Activated B cell treated with CpG ODN at 0.5 μM for 24 hours (primary cell): ENCODE measurements around the gene SMOC2. TPM values are rescaled to one million over a fixed set of nuclear protein-coding genes. Genes with fewer than 3 reads are reported as not detected.

Experiments used
- ATAC-seq: fragments of 200-7000 bp; cut with Tn5 transposase; one replicate; pipeline ENCODE4 v1.10.0; 2021; ENCODE audit warnings: low read depth, mild to moderate bottlenecking, moderate library complexity
- CTCF ChIA-PET: fragments of 350-600 bp; sonication (Branson Sonifier 250); formaldehyde crosslinking; loops from one replicate; lab custom pipeline; 2021; ENCODE audit warnings: antibody characterized with exemption; lab: Charles Lee
- POLR2A ChIA-PET: fragments of 350-600 bp; sonication (Branson Sonifier 250); formaldehyde crosslinking; loops from one replicate; lab custom pipeline; 2021; ENCODE audit warnings: antibody characterized with exemption; lab: Charles Lee
- DNase-seq: peaks from one replicate; pipeline ENCODE4 v3.0.0; 2022
- H3K27ac Mint-ChIP-seq: one replicate; pipeline ENCODE4 v1.8.0; 2020; ENCODE audit warnings: mixed read lengths
- H3K27me3 Mint-ChIP-seq: one replicate; pipeline ENCODE4 v1.8.0; 2021; ENCODE audit warnings: mixed read lengths
- H3K36me3 Mint-ChIP-seq: one replicate; pipeline ENCODE4 v1.8.0; 2021; ENCODE audit warnings: low read depth, mixed read lengths
- H3K4me1 Mint-ChIP-seq: one replicate; pipeline ENCODE4 v1.8.0; 2021; ENCODE audit warnings: mixed read lengths
- H3K4me3 Mint-ChIP-seq: one replicate; pipeline ENCODE4 v1.8.0; 2020; ENCODE audit warnings: mild to moderate bottlenecking, mixed read lengths
- H3K9me3 Mint-ChIP-seq: one replicate; pipeline ENCODE4 v1.8.0; 2020; ENCODE audit warnings: mixed read lengths
- intact Hi-C: fragments of 100-400 bp; cut with micrococcal nuclease; formaldehyde crosslinking; loops from one replicate; pipeline ENCODE4 v1.15.1; 2024
- total RNA-seq: library from RNA; stranded (reverse); gene quantifications from 2 replicates; pipeline ENCODE4 v1.2.3, GENCODE V29; 2022
- TF ChIP-seq, protein P1 (sequence below): fragments of 200-600 bp; IDR thresholded peaks from one replicate; pipeline ENCODE4 v1.8.0; 2022; ENCODE audit warnings: antibody characterized with exemption, mild to moderate bottlenecking

SMOC2 gene
- total RNA-seq, 1 donor from 2014 or later, result not detected

- no peaks in the 10 kb centered on the region for H3K36me3 Mint-ChIP-seq
- peaks cover 2% of the 10 kb centered on the region for H3K9me3 Mint-ChIP-seq
- H3K4me3 Mint-ChIP-seq, result no peak overlapping the region
- no peaks in the 10 kb centered on the region for H3K4me1 Mint-ChIP-seq
- ATAC-seq (no peak), DNase-seq (no peak)
- ChIA-PET CTCF (no interaction called here), POLR2A (no interaction called here)
- intact Hi-C loops, result no loop called here
- TF ChIP-seq, protein P1, sequence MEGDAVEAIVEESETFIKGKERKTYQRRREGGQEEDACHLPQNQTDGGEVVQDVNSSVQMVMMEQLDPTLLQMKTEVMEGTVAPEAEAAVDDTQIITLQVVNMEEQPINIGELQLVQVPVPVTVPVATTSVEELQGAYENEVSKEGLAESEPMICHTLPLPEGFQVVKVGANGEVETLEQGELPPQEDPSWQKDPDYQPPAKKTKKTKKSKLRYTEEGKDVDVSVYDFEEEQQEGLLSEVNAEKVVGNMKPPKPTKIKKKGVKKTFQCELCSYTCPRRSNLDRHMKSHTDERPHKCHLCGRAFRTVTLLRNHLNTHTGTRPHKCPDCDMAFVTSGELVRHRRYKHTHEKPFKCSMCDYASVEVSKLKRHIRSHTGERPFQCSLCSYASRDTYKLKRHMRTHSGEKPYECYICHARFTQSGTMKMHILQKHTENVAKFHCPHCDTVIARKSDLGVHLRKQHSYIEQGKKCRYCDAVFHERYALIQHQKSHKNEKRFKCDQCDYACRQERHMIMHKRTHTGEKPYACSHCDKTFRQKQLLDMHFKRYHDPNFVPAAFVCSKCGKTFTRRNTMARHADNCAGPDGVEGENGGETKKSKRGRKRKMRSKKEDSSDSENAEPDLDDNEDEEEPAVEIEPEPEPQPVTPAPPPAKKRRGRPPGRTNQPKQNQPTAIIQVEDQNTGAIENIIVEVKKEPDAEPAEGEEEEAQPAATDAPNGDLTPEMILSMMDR, result no peak
- no peaks in the 10 kb centered on the region for H3K27me3 Mint-ChIP-seq
- no peak overlapping the region for H3K27ac Mint-ChIP-seq
Observed at GRCh38 chr6:168640181-168640580, 199.2 kb downstream of the SMOC2 start.

DNA sequence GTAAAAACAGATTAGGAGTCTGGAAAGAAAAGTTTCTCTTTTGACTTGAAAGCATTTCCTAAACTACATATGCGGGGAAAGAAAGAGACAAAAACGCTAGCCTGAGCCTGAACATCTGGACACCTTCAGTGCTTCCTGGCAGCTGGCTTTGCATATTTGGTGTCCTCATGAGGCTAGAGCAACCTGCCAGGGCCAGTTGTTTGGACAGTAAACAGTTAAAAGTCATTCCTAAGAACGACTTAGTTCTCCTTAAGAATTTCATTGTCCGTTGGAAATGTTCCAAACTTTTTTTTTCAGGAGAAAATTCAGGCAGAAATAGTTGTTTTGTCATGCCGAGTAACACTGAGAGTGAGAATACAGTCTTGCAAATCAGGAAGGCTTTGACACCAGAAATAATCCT, 199.8 kb downstream of the SMOC2 start:
- ChIA-PET POLR2A (no interaction called here), CTCF (no interaction called here)
- TF ChIP-seq, protein P1, result no peak
- DNase-seq (no peak), ATAC-seq (no peak)
- Mint-ChIP-seq H3K27ac (no peak overlapping the region), H3K27me3 (no peaks in the 10 kb centered on the region), H3K4me1 (no peaks in the 10 kb centered on the region), H3K9me3 (peaks cover 2% of the 10 kb centered on the region), H3K4me3 (no peak overlapping the region), H3K36me3 (no peaks in the 10 kb centered on the region)
- intact Hi-C loops, result no loop called here

GRCh38 chr6:168641446-168641845, 200.5 kb downstream of the SMOC2 start:
- H3K36me3 Mint-ChIP-seq, result no peaks in the 10 kb centered on the region
- H3K9me3 Mint-ChIP-seq, result peaks cover 2% of the 10 kb centered on the region
- H3K27ac Mint-ChIP-seq, result no peak overlapping the region
- no peak overlapping the region for H3K4me3 Mint-ChIP-seq
- intact Hi-C loops, result no loop called here
- POLR2A ChIA-PET, result no interaction called here
- TF ChIP-seq, protein P1, result no peak
- CTCF ChIA-PET, result no interaction called here
- DNase-seq (no peak), ATAC-seq (no peak)
- H3K27me3 Mint-ChIP-seq, result no peaks in the 10 kb centered on the region
- no peaks in the 10 kb centered on the region for H3K4me1 Mint-ChIP-seq

GRCh38 chr6:168643401-168643800, 202.4 kb downstream of the SMOC2 start:
- intact Hi-C loops, result no loop called here
- Mint-ChIP-seq H3K27ac (no peak overlapping the region), H3K4me3 (no peak overlapping the region), H3K9me3 (no peaks in the 10 kb centered on the region), H3K27me3 (no peaks in the 10 kb centered on the region), H3K36me3 (no peaks in the 10 kb centered on the region), H3K4me1 (no peaks in the 10 kb centered on the region)
- ATAC-seq (no peak), DNase-seq (no peak)
- TF ChIP-seq, protein P1, result no peak
- ChIA-PET POLR2A (no interaction called here), CTCF (no interaction called here)

- Mint-ChIP-seq H3K4me1 (no peaks in the 10 kb centered on the region), H3K27me3 (no peaks in the 10 kb centered on the region), H3K27ac (no peak overlapping the region), H3K36me3 (no peaks in the 10 kb centered on the region), H3K4me3 (no peak overlapping the region), H3K9me3 (no peaks in the 10 kb centered on the region)
- ATAC-seq (no peak), DNase-seq (no peak)
- TF ChIP-seq, protein P1, result no peak
- POLR2A ChIA-PET, result no interaction called here
- intact Hi-C loops, result no loop called here
- CTCF ChIA-PET, result no interaction called here
Observed at GRCh38 chr6:168645326-168645725, 204.3 kb downstream of the SMOC2 start.
